ENCODE measurements around the gene OLFML2A. TPM values are rescaled to one million over a fixed set of nuclear protein-coding genes. Genes with fewer than 3 reads are reported as not detected.

Gene OLFML2A
- total and polyA plus RNA-seq, 2 of the 13 experiments (the other 11 are each of a cell fraction or from before 2014, with no cell fraction given) = 0.01 to 0.02 TPM

GRCh38 chr9:124852829-124853531 is 76.0 kb downstream of the OLFML2A start, which contains the start of gene WDR38 (continued):
- peak; percentile 52; the same call in 1 of the 2 replicates for TF ChIP-seq ARID4A (CRISPR knock-in tag; IDR thresholded peaks at IDR 0.05; ENCODE audit: borderline replicate concordance)
- no peak for TF ChIP-seq EZH2 (conservative IDR thresholded peaks at IDR 0.05; ENCODE audit: low read depth, low read length)
- TF ChIP-seq ZNF770 (CRISPR knock-in tag; IDR thresholded peaks at IDR 0.05) = 0 out of 2 replicates have a peak, but pooled peaks have one; percentile 40
- 0 out of 2 replicates have a peak, but pooled peaks have one; percentile 28 for TF ChIP-seq ZNF225 (CRISPR knock-in tag; IDR thresholded peaks at IDR 0.05)
- peak; percentile 64 for TF ChIP-seq THAP11 (CRISPR knock-in tag; IDR thresholded peaks at IDR 0.05)
- TF ChIP-seq ARNT2 (CRISPR knock-in tag; IDR thresholded peaks at IDR 0.05; ENCODE audit: low read depth) = peak; percentile 49; the same call in 1 of the 2 replicates
- no peak for TF ChIP-seq NFE2 (CRISPR knock-in tag; IDR thresholded peaks at IDR 0.05)
- peak; percentile 1; the same call in 1 of the 2 replicates for TF ChIP-seq ZNF788 (CRISPR knock-in tag; IDR thresholded peaks at IDR 0.05; ENCODE audit: borderline replicate concordance)
- no peak; the same call in 1 of the 2 replicates for TF ChIP-seq SIN3B (IDR thresholded peaks at IDR 0.05; ENCODE audit: low read length)
- TF ChIP-seq, protein P1, sequence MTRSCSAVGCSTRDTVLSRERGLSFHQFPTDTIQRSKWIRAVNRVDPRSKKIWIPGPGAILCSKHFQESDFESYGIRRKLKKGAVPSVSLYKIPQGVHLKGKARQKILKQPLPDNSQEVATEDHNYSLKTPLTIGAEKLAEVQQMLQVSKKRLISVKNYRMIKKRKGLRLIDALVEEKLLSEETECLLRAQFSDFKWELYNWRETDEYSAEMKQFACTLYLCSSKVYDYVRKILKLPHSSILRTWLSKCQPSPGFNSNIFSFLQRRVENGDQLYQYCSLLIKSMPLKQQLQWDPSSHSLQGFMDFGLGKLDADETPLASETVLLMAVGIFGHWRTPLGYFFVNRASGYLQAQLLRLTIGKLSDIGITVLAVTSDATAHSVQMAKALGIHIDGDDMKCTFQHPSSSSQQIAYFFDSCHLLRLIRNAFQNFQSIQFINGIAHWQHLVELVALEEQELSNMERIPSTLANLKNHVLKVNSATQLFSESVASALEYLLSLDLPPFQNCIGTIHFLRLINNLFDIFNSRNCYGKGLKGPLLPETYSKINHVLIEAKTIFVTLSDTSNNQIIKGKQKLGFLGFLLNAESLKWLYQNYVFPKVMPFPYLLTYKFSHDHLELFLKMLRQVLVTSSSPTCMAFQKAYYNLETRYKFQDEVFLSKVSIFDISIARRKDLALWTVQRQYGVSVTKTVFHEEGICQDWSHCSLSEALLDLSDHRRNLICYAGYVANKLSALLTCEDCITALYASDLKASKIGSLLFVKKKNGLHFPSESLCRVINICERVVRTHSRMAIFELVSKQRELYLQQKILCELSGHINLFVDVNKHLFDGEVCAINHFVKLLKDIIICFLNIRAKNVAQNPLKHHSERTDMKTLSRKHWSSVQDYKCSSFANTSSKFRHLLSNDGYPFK (CRISPR knock-in tag; IDR thresholded peaks at IDR 0.05; ENCODE audit: borderline replicate concordance) = peak; percentile 57; the same call in 1 of the 2 replicates
- no peak for TF ChIP-seq RBFOX2 (IDR thresholded peaks at IDR 0.05; ENCODE audit: low read depth, low read length)
- TF ChIP-seq IKZF4 (CRISPR knock-in tag; IDR thresholded peaks at IDR 0.05; ENCODE audit: borderline replicate concordance, low read depth, not compliant biosample characterization) = no peak
- TF ChIP-seq ZSCAN21 (CRISPR knock-in tag; IDR thresholded peaks at IDR 0.05; ENCODE audit: borderline replicate concordance) = peak; percentile 55; the same call in 1 of the 2 replicates
- TF ChIP-seq MTA1 (CRISPR knock-in tag; IDR thresholded peaks at IDR 0.05; ENCODE audit: borderline replicate concordance) = no peak
- 0 out of 2 replicates have a peak, but pooled peaks have one; percentile 26 for TF ChIP-seq ZNF232 (CRISPR knock-in tag; IDR thresholded peaks at IDR 0.05; ENCODE audit: borderline replicate concordance)
- TF ChIP-seq, protein P2, sequence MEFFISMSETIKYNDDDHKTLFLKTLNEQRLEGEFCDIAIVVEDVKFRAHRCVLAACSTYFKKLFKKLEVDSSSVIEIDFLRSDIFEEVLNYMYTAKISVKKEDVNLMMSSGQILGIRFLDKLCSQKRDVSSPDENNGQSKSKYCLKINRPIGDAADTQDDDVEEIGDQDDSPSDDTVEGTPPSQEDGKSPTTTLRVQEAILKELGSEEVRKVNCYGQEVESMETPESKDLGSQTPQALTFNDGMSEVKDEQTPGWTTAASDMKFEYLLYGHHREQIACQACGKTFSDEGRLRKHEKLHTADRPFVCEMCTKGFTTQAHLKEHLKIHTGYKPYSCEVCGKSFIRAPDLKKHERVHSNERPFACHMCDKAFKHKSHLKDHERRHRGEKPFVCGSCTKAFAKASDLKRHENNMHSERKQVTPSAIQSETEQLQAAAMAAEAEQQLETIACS (CRISPR knock-in tag; IDR thresholded peaks at IDR 0.05) = 0 out of 2 replicates have a peak, but pooled peaks have one; percentile 51

All from HepG2 (cell line).